DND-41 (cell line): Measurements from ENCODE around the gene EIPR1.

Experiments used
- ATAC-seq: fragments of 200-7000 bp; cut with Tn5 transposase; 3 replicates; pipeline ENCODE4 v1.9.1; 2021; ENCODE audit warnings: low read depth; ENCODE audit not compliant: insufficient read depth
- DNase-seq: peaks from one replicate; pipeline ENCODE4 v3.0.0-alpha.2; 2020
- H2AFZ ChIP-seq: 2 replicates; pipeline ENCODE4 v1.6.0; 2012; ENCODE audit warnings: low read depth, low read length
- H3K27ac ChIP-seq: 2 replicates; pipeline ENCODE4 v1.5.1; 2012; ENCODE audit warnings: low read length, inconsistent platforms
- H3K27me3 ChIP-seq: fragments of 200-600 bp; sonication (generic); 2 replicates; pipeline ENCODE4 v1.6.0; 2012; ENCODE audit warnings: low read length, mild to moderate bottlenecking, inconsistent platforms; ENCODE audit not compliant: insufficient read depth, poor library complexity
- H3K36me3 ChIP-seq: 2 replicates; pipeline ENCODE4 v1.5.1; 2012; ENCODE audit warnings: low read length, inconsistent platforms; ENCODE audit not compliant: insufficient read depth
- H3K4me1 ChIP-seq: 2 replicates; pipeline ENCODE4 v1.5.1; 2012; ENCODE audit warnings: mild to moderate bottlenecking, low read length; ENCODE audit not compliant: insufficient read depth
- H3K4me2 ChIP-seq: 2 replicates; pipeline ENCODE4 v1.6.0; 2012; ENCODE audit warnings: mild to moderate bottlenecking, moderate library complexity, low read length, inconsistent platforms; ENCODE audit not compliant: insufficient read depth
- H3K4me3 ChIP-seq, 2 experiments: fragments of 200-600 bp in 1 of 2; shearing (Covaris generic) in 1 of 2; 2 replicates each; pipeline ENCODE4 v1.5.1; 2012 to 2016; ENCODE audit warnings: inconsistent platforms in 2 of 2, low read length in 2 of 2, mild to moderate bottlenecking in 2 of 2, low read depth in 1 of 2, moderate library complexity in 1 of 2
- H3K79me2 ChIP-seq: 2 replicates; pipeline ENCODE4 v1.6.0; 2012; ENCODE audit warnings: low read length, inconsistent platforms; ENCODE audit not compliant: insufficient read depth
- H3K9ac ChIP-seq: 2 replicates; pipeline ENCODE4 v1.6.0; 2012; ENCODE audit warnings: low read depth, mild to moderate bottlenecking, inconsistent platforms, low read length, moderate library complexity
- H3K9me3 ChIP-seq: 2 replicates; pipeline ENCODE4 v1.5.1; 2012; ENCODE audit warnings: low read length, moderate library complexity, mild to moderate bottlenecking, inconsistent platforms; ENCODE audit not compliant: insufficient read depth, severe bottlenecking
- H4K20me1 ChIP-seq: 2 replicates; pipeline ENCODE4 v1.6.0; 2012; ENCODE audit warnings: low read length; ENCODE audit not compliant: insufficient read depth
- EZH2 ChIP-seq: IDR thresholded peaks from 3 replicates; pipeline ENCODE4 v1.6.1; 2012; ENCODE audit warnings: borderline replicate concordance, low read depth, mild to moderate bottlenecking, moderate library complexity, low read length, inconsistent platforms; ENCODE audit not compliant: severe bottlenecking
- TF ChIP-seq, protein P1 (sequence below): IDR thresholded peaks from 2 replicates; pipeline ENCODE4 v1.5.1; 2012; ENCODE audit warnings: borderline replicate concordance, low read length, moderate library complexity, mild to moderate bottlenecking; ENCODE audit not compliant: poor library complexity, severe bottlenecking; ENCODE audit errors: extremely low read depth

The EIPR1 gene

DNA sequence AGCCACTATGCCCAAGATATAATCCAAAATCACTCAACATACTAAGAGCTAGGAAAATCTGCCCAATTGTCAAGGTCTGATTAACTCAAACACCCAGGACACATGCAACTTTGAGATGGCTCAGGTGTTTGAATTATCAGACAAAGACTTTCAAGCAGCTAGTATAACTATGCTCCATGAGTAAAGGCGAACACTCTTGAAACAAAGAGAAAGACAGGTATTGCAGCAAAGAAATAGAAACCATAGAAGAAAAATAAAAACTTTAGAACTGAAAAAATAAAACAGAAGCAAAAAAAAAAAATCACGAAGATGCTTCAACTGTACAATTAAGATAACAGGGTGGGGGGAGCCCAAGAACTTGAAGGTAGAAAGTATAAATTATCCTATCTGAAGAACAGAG is 214.2 kb downstream of the EIPR1 start:
- H2AFZ ChIP-seq, result no peak overlapping the region
- no peak overlapping the region for H3K9ac ChIP-seq
- DNase-seq (no peak), ATAC-seq (no peak)
- H3K9me3 ChIP-seq, result peaks cover 8% of the 10 kb centered on the region
- H3K4me3 ChIP-seq, result no peak overlapping the region
- H4K20me1 ChIP-seq, result no peaks in the 10 kb centered on the region
- H3K27me3 ChIP-seq, result no peaks in the 10 kb centered on the region
- H3K36me3 ChIP-seq, result no peaks in the 10 kb centered on the region
- H3K4me1 ChIP-seq, result no peaks in the 10 kb centered on the region
- H3K79me2 ChIP-seq, result no peaks in the 10 kb centered on the region
- no peak overlapping the region for H3K27ac ChIP-seq
- TF ChIP-seq EZH2, result no peak
- TF ChIP-seq, protein P1, sequence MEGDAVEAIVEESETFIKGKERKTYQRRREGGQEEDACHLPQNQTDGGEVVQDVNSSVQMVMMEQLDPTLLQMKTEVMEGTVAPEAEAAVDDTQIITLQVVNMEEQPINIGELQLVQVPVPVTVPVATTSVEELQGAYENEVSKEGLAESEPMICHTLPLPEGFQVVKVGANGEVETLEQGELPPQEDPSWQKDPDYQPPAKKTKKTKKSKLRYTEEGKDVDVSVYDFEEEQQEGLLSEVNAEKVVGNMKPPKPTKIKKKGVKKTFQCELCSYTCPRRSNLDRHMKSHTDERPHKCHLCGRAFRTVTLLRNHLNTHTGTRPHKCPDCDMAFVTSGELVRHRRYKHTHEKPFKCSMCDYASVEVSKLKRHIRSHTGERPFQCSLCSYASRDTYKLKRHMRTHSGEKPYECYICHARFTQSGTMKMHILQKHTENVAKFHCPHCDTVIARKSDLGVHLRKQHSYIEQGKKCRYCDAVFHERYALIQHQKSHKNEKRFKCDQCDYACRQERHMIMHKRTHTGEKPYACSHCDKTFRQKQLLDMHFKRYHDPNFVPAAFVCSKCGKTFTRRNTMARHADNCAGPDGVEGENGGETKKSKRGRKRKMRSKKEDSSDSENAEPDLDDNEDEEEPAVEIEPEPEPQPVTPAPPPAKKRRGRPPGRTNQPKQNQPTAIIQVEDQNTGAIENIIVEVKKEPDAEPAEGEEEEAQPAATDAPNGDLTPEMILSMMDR, result no peak
- H3K4me2 ChIP-seq, result no peak overlapping the region

DNA sequence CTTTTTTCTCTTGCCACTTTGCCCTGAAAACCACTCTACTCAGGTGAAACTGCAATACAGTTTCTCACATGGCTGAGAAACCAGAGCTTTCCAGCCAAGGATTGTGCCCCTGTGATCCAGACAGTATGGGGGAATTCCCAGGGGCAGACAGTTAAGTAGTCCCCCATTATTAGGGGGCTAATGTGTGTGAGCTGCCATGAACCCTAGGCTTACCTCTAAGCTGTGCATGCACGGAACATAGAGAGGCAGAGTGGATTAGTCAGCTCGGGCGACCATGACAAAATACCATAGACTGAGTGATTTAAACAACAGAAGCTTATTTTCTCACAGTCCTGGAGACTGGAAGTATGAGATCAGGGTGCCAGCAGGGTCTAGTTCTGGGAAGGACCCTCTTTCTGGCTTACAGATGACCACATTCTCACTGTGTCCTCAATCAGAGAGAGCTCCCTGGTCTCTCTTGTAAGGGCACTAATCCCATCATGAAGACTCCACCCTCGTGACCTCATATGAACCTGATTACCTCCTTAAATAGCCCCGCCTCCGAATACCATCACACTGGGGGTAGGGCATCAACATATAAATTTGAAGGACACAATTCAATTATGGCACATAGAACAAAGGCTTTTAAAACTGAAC is 215.1 kb downstream of the EIPR1 start:
- no peaks in the 10 kb centered on the region for H3K79me2 ChIP-seq
- H3K27me3 ChIP-seq, result no peaks in the 10 kb centered on the region
- H3K36me3 ChIP-seq, result no peaks in the 10 kb centered on the region
- peaks cover 8% of the 10 kb centered on the region for H3K9me3 ChIP-seq
- H3K4me2 ChIP-seq, result no peak overlapping the region
- DNase-seq (no peak), ATAC-seq (no peak)
- TF ChIP-seq, protein P1, result no peak
- TF ChIP-seq EZH2, result no peak
- no peak overlapping the region for H2AFZ ChIP-seq
- H3K4me1 ChIP-seq, result no peaks in the 10 kb centered on the region
- H3K27ac ChIP-seq, result no peak overlapping the region
- H4K20me1 ChIP-seq, result no peaks in the 10 kb centered on the region
- H3K9ac ChIP-seq, result no peak overlapping the region
- H3K4me3 ChIP-seq, result no peak overlapping the region

DNA sequence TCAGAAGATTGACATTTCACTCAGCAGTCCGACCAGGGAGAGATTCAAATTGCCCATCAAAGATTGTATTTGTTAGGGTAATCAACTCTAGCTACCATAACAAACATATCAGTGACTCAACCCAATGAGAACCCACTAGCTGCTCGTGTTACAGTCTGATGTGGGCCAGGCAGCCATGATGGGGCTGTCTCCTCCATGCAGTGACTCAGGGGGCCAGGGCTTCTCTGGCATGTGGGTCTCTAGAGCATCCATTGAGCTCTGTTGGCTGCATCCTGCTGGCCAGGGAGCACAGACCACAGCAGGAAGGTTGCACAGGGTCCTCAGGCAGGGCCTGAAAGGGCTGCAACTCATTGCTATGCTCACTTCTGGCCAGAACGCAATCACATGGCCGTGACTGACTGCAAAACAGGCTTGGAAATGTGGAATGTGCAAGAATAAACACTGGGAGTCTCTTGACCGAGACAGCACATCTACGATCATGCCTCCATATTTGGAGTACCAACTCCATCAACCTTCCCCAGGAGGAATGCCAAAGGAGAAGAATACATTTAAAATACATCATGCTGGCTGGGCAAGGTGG is 216.8 kb downstream of the EIPR1 start:
- no peaks in the 10 kb centered on the region for H3K79me2 ChIP-seq
- H4K20me1 ChIP-seq, result no peaks in the 10 kb centered on the region
- no peak overlapping the region for H3K27ac ChIP-seq
- no peak overlapping the region for H3K9ac ChIP-seq
- H3K36me3 ChIP-seq, result no peaks in the 10 kb centered on the region
- no peak for DNase-seq
- no peak overlapping the region for H3K4me3 ChIP-seq
- no peaks in the 10 kb centered on the region for H3K27me3 ChIP-seq
- no peak overlapping the region for H3K4me2 ChIP-seq
- H3K4me1 ChIP-seq, result no peaks in the 10 kb centered on the region
- no peak overlapping the region for H2AFZ ChIP-seq
- TF ChIP-seq, protein P1, result no peak
- no peak for TF ChIP-seq EZH2
- ATAC-seq, result no peak
- peaks cover 8% of the 10 kb centered on the region for H3K9me3 ChIP-seq
